Activated CD8-positive, alpha-beta memory T cell treated with anti-CD3 and anti-CD28 coated beads, Interleukin-2, amount 50 U/mL, for 4 hours (primary cell): ENCODE measurements around the gene TMEM135.
A peak's percentile ranks its signal among the peaks of the same experiment; 100 is the strongest.
"Not testable (repeated sequence)": the region's sequence is repeated elsewhere in the genome, so short reads cannot be mapped to it uniquely, and the experiment has no call there.

ENCODE experiments used
- DNase-seq: peaks from one replicate; pipeline ENCODE4 v3.0.0-alpha.2; 2020

The TMEM135 gene

GRCh38 chr11:87020764-87021365, 16.9 kb upstream of the TMEM135 start:
- no peak for DNase-seq

- no peak for DNase-seq
Measured at GRCh38 chr11:87022254-87022653, 15.5 kb upstream of the TMEM135 start.

DNA sequence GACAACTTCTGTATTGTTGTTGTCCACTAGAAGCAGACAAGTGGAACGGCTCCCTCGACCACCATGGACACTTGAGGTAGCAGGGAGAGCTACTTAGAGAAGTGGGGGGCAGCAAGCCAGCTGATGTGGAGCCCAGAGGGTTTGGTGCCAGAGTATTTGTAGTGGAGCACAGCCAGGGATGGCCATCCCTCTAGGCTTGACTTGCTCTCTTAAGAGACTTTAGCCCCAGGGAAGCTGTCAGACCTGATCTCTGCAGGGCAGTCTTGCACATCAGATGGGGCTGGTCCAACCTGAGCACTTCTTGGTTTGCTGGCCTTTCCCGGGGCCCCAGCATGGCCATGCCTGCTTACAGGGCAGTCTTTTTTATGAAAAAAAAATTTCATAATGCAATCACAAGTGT, 15.0 kb upstream of the TMEM135 start:
- DNase-seq = no peak

DNA sequence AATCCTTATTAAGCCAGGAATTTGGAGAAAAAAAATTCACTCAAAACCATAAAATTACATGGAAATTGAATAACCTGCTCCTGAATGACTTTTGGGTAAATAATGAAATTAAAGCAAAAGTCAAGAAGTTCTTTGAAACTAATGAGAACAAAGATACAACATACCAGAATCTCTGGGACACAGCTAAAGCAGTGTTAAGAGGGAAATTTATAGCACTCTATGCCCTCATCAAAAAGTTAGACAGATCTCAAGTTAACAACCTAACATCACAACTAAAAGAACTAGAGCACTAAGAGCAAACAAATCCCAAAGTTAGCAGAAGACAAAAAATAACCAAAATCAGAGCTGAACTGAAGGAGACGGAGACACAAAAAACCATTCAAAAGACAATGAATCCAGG, 11.3 kb upstream of the TMEM135 start:
- not testable (repeated sequence) for DNase-seq

GRCh38 chr11:87030458-87031054, 7.2 kb upstream of the TMEM135 start:
- no peak for DNase-seq

DNA sequence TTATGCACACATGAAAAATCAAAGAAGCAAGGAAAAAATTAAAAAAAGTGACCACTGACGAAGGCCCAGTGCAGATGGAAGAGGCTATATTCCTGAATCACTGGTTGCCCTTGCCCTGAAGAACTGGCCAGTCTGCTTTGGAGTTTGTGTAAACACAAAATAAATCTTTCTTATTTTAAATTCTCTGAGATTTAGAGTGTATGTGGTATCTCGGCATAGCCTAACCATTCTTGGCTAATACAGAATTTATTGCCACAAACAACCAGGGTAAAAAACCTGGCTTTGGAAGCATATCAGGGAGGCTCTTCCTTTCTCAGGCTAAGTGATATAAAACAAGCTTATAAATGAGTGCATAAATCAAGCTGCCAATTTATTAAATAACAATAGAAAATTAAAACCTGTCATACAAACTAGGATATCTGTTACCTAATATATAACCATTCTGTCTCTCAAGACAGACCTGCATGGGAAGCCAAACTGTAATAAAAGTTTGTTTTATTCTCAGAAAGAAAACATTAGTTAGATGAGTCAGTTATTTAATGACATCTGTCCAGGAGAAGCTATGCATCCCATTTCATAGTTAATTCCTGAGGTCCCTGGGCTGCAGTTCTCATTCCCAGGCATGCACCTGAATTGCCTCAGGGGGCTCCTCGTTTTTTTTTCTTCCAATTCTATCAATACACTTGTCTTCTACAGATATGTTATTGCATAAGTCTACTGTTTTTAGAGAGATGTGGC, 6.1 kb upstream of the TMEM135 start:
- DNase-seq = no peak

DNA sequence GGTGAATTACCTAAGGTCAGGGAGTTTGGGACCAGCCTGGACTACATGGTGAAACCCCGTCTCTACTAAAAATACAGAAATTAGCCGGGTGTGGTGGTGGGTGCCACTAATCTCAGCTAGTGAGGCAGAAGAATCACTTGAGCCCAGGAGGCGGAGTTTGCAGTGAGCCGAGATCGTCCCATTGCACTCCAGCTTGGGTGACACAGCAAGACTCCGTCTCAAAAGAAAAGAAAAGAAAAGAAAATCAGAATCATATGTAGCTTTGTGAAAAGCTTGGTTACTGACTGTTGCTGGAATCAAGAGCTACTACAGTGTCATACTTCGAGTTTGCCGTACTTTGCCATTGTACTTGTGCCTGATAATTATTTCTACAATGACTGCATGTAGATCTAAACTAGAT, 4.2 kb upstream of the TMEM135 start:
- no peak for DNase-seq

DNA sequence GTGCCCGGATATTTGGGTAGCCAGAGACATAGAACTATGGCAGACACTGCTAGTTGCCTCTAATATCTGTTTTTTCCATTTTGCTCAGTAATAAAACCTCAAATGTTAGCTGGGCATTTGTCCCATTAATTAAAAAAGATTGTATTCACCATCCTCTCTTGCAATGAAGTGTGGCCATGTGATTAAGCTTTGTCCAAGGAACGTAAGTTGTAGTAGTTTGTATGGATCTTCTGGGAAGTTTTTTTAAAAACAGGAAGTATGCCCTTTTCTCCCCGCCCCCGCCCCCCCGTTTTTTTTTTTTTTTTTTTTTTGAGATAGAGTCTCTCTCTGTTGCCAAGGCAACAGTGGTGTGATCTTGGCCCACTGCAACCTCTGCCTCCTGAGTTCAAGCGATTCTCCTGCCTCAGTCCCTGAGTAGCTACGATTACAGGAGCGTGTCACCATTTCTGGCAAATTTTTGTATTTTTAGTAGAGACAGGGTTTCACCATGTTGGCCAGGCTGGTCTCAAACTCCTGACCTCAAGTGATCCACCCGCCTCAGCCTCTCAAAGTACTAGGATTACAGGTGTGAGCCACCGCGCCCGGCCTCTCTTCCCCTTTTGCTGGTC, 1.7 kb upstream of the TMEM135 start:
- DNase-seq = no peak

DNA sequence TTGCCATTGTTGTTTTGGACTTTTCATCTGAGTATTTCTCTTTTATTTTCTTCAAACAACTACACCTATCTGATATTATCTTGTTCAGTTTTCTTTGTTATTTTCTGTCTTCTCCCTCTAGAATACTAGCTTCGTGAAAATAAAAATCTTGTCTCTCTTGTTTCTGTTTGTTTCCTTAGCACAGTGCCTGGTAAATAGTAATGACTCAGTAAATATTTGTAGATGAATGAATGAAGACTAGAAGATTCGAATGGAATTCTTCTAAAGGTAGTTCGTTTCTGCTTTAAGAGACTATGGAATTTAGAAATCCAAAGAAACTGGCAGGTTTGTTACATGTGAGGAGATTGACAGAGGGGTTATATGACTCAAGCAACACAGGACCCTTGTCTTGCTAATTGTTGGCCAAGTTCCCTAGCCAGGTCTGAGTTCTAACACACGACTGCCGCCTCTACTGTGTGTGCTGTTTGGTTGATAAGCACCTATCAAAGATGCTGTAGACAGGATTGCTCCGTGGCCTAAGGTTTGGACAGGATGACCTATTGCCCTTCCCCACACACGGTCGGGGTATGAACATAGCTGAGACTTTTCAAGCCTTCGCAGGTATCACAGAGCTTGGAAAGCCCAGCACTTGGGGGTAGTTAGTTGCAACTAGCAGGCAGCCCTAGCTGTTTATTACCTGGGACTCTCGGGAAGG, 831 bp upstream of the TMEM135 start:
- peak; percentile 15 for DNase-seq

GRCh38 chr11:87038235-87038977, 672 bp downstream of the TMEM135 start:
- no peak for DNase-seq

DNA sequence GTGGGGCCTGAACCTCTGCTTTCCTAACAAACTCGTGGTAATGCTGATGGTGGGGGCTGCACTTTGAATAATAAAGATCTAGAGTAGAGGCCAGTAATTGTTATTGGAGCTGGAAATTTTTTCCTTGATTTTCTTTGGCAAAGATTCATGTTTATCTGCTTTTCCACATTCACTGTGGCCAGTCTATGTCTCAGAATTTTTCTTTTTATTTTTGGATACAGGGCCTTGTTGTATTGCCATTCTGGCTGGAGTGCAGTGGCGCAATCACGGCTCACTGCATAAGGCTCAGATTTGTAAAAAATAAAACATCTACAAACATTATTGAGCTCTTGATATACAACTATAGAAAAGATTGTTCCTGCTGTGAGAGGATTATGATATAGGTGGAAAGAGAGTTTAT, 1.6 kb downstream of the TMEM135 start:
- DNase-seq = no peak

DNA sequence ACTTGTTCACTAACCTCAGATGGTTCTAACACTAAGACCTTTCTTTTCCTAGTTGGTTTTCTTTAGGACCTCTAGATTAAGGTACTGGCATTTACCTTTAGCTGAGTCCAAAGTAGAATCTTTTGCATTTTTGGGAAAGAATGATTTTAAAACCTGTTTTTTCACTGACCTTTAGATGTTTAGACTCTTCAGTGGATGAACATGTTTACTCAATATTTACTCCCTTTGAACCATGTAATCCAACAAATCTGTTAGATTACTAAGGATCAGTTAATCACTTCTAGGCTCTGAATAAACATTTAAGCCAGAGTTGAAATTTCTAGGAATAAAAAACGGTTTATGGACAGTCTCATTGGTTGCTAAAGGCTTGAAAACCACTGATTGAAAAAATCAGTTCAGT, 6.2 kb downstream of the TMEM135 start:
- DNase-seq = no peak

DNA sequence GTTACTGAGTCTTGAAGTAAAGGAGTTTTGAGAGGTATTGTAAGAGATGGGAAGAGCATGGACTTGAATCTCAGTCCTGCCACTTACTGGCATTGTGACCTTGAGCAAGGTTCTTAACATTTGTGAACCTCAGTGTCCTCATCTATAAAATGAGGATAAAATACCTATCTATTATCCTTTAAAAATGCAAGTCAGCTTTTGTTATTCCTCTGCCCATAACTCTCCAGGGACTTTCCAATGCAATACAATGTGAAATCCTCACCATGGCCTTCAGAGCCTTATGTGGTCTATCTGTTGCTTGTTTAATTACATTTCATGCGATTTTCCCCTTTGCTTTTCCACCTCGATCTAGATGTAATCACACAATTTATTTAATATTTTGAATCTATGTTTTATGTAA, 9.1 kb downstream of the TMEM135 start:
- no peak for DNase-seq

- no peak for DNase-seq
Measured at GRCh38 chr11:87056091-87056490, 18.4 kb downstream of the TMEM135 start.

- no peak for DNase-seq
Measured at GRCh38 chr11:87057749-87058148, 20.0 kb downstream of the TMEM135 start.

DNA sequence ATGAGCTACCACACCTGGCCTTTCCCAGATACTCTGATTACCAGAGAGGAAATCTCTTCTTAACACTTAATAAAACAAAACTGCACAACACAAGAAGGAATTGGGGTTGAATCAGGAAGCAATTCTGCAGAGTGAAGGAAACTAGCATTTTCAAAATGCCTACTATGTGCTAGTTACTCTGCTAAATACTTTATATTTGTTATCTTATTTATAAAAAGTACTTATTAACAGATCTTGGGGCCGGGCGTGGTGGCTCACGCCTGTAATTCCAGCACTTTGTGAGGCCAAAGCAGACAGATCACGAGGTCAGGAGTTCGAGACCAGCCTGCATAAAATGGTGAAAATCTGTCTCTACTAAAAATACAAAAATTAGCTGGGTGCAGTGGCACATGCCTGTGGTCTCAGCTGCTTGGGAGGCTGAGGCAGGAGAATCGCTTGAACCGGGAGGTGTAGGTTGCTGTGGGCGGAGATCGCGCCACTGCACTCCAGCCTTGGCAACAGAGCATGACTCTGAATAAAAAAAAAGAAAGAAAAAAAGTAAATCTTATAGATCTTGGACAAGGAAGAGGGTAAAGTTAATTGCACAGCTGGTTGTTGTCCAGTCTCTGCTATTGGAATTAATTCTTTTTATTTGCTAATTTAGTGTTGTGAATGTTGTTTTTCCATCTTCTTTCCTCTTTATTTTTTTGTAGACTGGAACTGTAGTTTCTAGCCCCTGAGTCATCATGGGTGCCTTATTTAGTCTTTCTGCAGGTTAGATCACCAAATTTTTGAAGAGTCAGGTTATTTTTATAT, 22.1 kb downstream of the TMEM135 start:
- DNase-seq = no peak

DNA sequence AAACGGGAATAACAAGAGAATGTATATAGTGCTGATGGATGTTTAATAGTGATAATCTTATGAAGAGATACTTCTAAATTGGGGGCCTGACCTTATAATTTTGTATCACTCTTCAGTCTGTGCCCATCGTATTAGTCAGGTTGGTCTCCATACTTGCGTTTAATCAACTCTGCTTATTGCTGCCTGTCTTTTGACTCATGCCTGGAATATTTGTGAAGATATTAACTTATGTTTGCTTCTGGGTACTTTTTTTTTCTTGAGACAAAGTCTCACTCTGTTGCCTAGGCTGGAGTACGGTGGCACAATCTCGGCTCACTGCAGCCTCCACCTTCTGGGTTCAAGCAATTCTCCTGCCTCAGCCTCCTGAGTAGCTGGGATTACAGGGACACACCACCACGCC, 24.0 kb downstream of the TMEM135 start:
- no peak for DNase-seq

DNA sequence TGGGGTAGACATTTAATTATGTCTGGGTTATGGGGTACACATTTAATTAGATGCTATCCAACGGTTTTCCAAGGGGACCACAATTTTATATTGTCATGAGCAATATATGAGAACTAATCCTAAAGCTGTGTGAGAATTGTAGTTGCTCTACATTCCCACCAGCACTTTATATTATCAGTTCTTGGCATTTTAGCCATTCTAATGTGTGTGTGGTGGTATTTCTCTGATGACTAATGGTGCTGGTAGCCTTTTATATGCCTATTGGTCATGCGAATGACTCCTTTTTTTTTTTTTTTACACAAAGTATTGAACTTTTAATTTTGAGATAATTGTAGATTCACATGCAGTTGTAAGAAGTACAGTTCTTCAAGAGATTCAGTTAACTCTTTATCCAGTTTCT, 26.2 kb downstream of the TMEM135 start:
- DNase-seq = no peak

- no peak for DNase-seq
Measured at GRCh38 chr11:87072787-87073186, 35.1 kb downstream of the TMEM135 start.

DNA sequence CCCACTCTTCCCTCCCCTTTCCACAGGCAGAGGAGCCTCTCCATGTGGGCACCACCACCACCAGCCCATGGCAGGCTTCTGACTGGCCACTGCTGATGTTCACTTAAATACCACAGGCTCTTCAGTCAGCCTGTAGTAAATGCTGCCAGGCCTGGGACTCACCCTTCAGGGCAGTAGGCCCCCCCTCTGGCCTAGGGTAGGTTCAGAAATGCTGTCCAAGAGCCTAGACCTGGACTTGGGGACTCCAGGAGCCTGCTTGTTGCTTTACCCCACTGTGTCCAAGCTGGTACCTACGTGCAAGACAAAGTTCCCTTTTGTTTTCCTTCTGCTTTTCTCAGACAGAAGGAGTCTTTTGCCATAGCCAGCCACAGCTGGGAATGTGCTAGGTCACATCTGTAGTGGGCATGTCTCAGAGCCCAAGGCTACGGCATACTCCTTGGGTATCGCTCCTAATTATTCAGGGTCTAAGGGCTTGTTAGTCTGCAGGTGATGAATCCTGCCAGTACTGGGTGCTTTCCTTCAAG, 38.6 kb downstream of the TMEM135 start:
- no peak for DNase-seq

GRCh38 chr11:87076874-87077429, 39.2 kb downstream of the TMEM135 start:
- no peak for DNase-seq
